HEK293 (cell line): ENCODE results near the gene TMPRSS12.
"Not testable (repeated sequence)": the region's sequence is repeated elsewhere in the genome, so short reads cannot be mapped to it uniquely, and the experiment has no call there.

ENCODE experiments used
- CTCF ChIA-PET: fragments of 350-600 bp; formaldehyde crosslinking; extraction: SDS; loops from one replicate; lab custom pipeline; 2021; ENCODE audit warnings: antibody characterized with exemption; lab: Yijun Ruan, JAX
- POLR2A ChIA-PET: fragments of 300-600 bp; formaldehyde crosslinking; extraction: SDS; loops from one replicate; lab custom pipeline; 2020; ENCODE audit warnings: antibody characterized with exemption, inconsistent platforms; lab: Yijun Ruan, JAX
- H3K27ac ChIP-seq: fragments of 200-500 bp; sonication (Bioruptor generic); 2 replicates; pipeline ENCODE4 v1.5.1; 2014; ENCODE audit warnings: low read depth, low read length, control low read depth, inconsistent platforms; ENCODE audit errors: extremely low read depth
- H3K36me3 ChIP-seq, 2 experiments: fragments of 200-500 bp in 1 of 2; sonication (Bioruptor generic) in 1 of 2; 1 replicate in 1 of 2; 2 replicates in 1 of 2; pipeline ENCODE4 v1.5.1; 2014 to 2017; ENCODE audit warnings: inconsistent platforms in 2 of 2, low read length in 2 of 2; ENCODE audit not compliant: control insufficient read depth in 2 of 2, insufficient read depth in 1 of 2
- H3K4me1 ChIP-seq: fragments of 200-500 bp; sonication (Bioruptor generic); 2 replicates; pipeline ENCODE4 v1.5.1; 2014; ENCODE audit warnings: mild to moderate bottlenecking, low read length, inconsistent platforms; ENCODE audit not compliant: control insufficient read depth, insufficient read depth
- H3K4me3 ChIP-seq: 2 replicates; pipeline ENCODE4 v1.5.1; 2011; ENCODE audit warnings: low read depth, mild to moderate bottlenecking, control low read depth, low read length, moderate library complexity
- H3K9me3 ChIP-seq: fragments of 200-500 bp; sonication (Bioruptor generic); 2 replicates; pipeline ENCODE4 v1.5.1; 2014; ENCODE audit warnings: low read depth, low read length, inconsistent platforms; ENCODE audit not compliant: control insufficient read depth, insufficient read depth
- ATF2 ChIP-seq: fragments of 450-650 bp; formaldehyde crosslinking; IDR thresholded peaks from 2 replicates; pipeline ENCODE4 v1.5.1; 2016; ENCODE audit warnings: missing biosample characterization, missing genetic modification characterization, low read depth
- GLI2 ChIP-seq: fragments of 450-650 bp; formaldehyde crosslinking; IDR thresholded peaks from 2 replicates; pipeline ENCODE4; 2017; ENCODE audit warnings: missing biosample characterization, missing genetic modification characterization, low read depth, borderline replicate concordance
- HIC1 ChIP-seq: fragments of 450-650 bp; formaldehyde crosslinking; IDR thresholded peaks from 2 replicates; pipeline ENCODE4 v1.5.1; 2016; ENCODE audit warnings: missing biosample characterization, missing genetic modification characterization
- HOXA7 ChIP-seq: sonication (generic); formaldehyde crosslinking; IDR thresholded peaks from 2 replicates; pipeline ENCODE4 v1.8.1; 2022; ENCODE audit warnings: missing genetic modification reagents, borderline replicate concordance
- HOXC10 ChIP-seq: sonication (generic); formaldehyde crosslinking; IDR thresholded peaks from 2 replicates; pipeline ENCODE4 v1.8.1; 2023; ENCODE audit warnings: mild to moderate bottlenecking, missing genetic modification reagents
- MZF1 ChIP-seq: fragments of 450-650 bp; formaldehyde crosslinking; IDR thresholded peaks from 2 replicates; pipeline ENCODE4 v1.5.1; 2017; ENCODE audit warnings: missing biosample characterization, missing genetic modification characterization, borderline replicate concordance
- REPIN1 ChIP-seq: fragments of 450-650 bp; formaldehyde crosslinking; IDR thresholded peaks from 2 replicates; pipeline ENCODE4 v1.5.1; 2017; ENCODE audit warnings: missing biosample characterization, missing genetic modification characterization, low read depth
- SALL2 ChIP-seq: fragments of 450-650 bp; formaldehyde crosslinking; IDR thresholded peaks from 2 replicates; pipeline ENCODE4 v1.5.0; 2017; ENCODE audit warnings: missing biosample characterization, mild to moderate bottlenecking, missing genetic modification characterization, borderline replicate concordance
- ZBTB1 ChIP-seq: fragments of 450-650 bp; formaldehyde crosslinking; IDR thresholded peaks from 2 replicates; pipeline ENCODE4 v1.5.1; 2016; ENCODE audit warnings: missing biosample characterization, missing genetic modification characterization
- ZBTB8A ChIP-seq: fragments of 450-650 bp; formaldehyde crosslinking; IDR thresholded peaks from 2 replicates; pipeline ENCODE4 v1.5.1; 2016; ENCODE audit warnings: missing biosample characterization, missing genetic modification characterization
- ZFP69B ChIP-seq: fragments of 450-650 bp; formaldehyde crosslinking; IDR thresholded peaks from 2 replicates; pipeline ENCODE4 v1.5.1; 2016; ENCODE audit warnings: missing biosample characterization, missing genetic modification characterization
- ZNF133 ChIP-seq: fragments of 450-650 bp; formaldehyde crosslinking; IDR thresholded peaks from 2 replicates; pipeline ENCODE4 v1.5.1; 2016; ENCODE audit warnings: missing biosample characterization, missing genetic modification characterization
- ZNF174 ChIP-seq: fragments of 450-650 bp; formaldehyde crosslinking; IDR thresholded peaks from 2 replicates; pipeline ENCODE4 v1.5.0; 2017; ENCODE audit warnings: missing biosample characterization, mild to moderate bottlenecking, missing genetic modification characterization
- ZNF184 ChIP-seq: fragments of 450-650 bp; IDR thresholded peaks from 2 replicates; pipeline ENCODE4 v1.5.1; 2018; ENCODE audit warnings: missing biosample characterization, mild to moderate bottlenecking, missing genetic modification characterization
- ZNF416 ChIP-seq: fragments of 450-650 bp; formaldehyde crosslinking; IDR thresholded peaks from 2 replicates; pipeline ENCODE4 v1.5.1; 2016; ENCODE audit warnings: missing biosample characterization, missing genetic modification characterization
- ZNF549 ChIP-seq: fragments of 450-650 bp; IDR thresholded peaks from 2 replicates; pipeline ENCODE4 v1.5.1; 2018; ENCODE audit warnings: missing biosample characterization, missing genetic modification characterization, mild to moderate bottlenecking, inconsistent platforms, moderate library complexity
- ZNF837 ChIP-seq: fragments of 450-650 bp; formaldehyde crosslinking; IDR thresholded peaks from 2 replicates; pipeline ENCODE4 v1.5.1; 2016; ENCODE audit warnings: missing biosample characterization, missing genetic modification characterization
- TF ChIP-seq, protein P1 (sequence below): fragments of 450-650 bp; formaldehyde crosslinking; conservative IDR thresholded peaks from 2 replicates; pipeline ENCODE4 v1.5.1; 2016; ENCODE audit warnings: low read depth, missing biosample characterization, missing genetic modification characterization

TMPRSS12 gene

GRCh38 chr12:50803230-50803875, 39.4 kb upstream of the TMPRSS12 start:
- TF ChIP-seq ATF2 (tag by site-specific recombination) (no peak), ZNF184 (peak; percentile 97)
- no peak overlapping the region for H3K27ac ChIP-seq
- POLR2A ChIA-PET = interaction anchor here (0.6 kb wide), 1 partner anchor 40 kb away, joined by 3 read pairs; the partner anchor contains the start of gene ATF1

DNA sequence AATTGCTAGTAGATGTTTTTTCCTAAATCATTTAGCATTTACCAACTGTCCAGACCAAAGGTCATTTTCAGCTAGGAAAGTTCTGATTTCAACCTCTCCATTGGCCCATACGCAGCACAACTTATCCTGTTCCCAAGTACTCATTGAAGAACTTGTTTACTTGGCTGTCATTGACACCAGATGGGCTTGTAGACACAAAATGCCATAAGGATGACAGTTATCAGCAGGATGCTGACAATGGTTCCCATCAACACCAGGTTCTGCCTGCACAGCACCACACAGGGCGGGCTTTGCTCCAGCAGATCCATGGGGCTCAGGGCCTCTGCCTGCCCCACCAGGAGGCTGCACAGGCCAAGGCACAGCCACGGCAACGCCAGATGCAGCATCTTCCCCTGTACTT, 36.5 kb upstream of the TMPRSS12 start:
- TF ChIP-seq SALL2 (tag by site-specific recombination) (no peak), ZBTB8A (tag by site-specific recombination) (no peak), ZNF549 (no peak), REPIN1 (tag by site-specific recombination) (no peak), ZFP69B (tag by site-specific recombination) (no peak), ZNF416 (tag by site-specific recombination) (no peak), ZNF174 (no peak), HOXA7 (no peak), ZNF133 (tag by site-specific recombination) (no peak), HOXC10 (CRISPR knock-in tag) (no peak), MZF1 (tag by site-specific recombination) (no peak), ZNF837 (tag by site-specific recombination) (no peak), ZBTB1 (tag by site-specific recombination) (no peak), GLI2 (tag by site-specific recombination) (no peak), HIC1 (tag by site-specific recombination) (no peak)
- TF ChIP-seq, protein P1, sequence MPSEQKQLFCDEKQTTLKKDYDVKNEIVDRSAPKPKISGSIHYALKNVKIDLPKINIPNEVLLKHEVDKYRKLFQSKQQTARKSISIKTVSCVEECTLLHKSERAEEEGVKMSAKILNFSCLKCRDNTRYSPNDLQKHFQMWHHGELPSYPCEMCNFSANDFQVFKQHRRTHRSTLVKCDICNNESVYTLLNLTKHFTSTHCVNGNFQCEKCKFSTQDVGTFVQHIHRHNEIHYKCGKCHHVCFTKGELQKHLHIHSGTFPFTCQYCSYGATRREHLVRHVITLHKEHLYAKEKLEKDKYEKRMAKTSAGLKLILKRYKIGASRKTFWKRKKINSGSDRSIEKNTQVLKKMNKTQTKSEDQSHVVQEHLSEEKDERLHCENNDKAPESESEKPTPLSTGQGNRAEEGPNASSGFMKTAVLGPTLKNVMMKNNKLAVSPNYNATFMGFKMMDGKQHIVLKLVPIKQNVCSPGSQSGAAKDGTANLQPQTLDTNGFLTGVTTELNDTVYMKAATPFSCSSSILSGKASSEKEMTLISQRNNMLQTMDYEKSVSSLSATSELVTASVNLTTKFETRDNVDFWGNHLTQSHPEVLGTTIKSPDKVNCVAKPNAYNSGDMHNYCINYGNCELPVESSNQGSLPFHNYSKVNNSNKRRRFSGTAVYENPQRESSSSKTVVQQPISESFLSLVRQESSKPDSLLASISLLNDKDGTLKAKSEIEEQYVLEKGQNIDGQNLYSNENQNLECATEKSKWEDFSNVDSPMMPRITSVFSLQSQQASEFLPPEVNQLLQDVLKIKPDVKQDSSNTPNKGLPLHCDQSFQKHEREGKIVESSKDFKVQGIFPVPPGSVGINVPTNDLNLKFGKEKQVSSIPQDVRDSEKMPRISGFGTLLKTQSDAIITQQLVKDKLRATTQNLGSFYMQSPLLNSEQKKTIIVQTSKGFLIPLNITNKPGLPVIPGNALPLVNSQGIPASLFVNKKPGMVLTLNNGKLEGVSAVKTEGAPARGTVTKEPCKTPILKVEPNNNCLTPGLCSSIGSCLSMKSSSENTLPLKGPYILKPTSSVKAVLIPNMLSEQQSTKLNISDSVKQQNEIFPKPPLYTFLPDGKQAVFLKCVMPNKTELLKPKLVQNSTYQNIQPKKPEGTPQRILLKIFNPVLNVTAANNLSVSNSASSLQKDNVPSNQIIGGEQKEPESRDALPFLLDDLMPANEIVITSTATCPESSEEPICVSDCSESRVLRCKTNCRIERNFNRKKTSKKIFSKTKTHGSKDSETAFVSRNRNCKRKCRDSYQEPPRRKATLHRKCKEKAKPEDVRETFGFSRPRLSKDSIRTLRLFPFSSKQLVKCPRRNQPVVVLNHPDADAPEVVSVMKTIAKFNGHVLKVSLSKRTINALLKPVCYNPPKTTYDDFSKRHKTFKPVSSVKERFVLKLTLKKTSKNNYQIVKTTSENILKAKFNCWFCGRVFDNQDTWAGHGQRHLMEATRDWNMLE (tag by site-specific recombination) = no peak
- ChIA-PET POLR2A (interaction anchor here (0.7 kb wide), 1 partner anchor 18 kb away, joined by 4 read pairs; no protein-coding TSS in a partner anchor), CTCF (no interaction called here)
- no peak overlapping the region for H3K4me3 ChIP-seq
- no peaks in the 10 kb centered on the region for H3K9me3 ChIP-seq
- no peak overlapping the region for H3K27ac ChIP-seq
- no peaks in the 10 kb centered on the region for H3K4me1 ChIP-seq
- peaks cover 8 to 16% of the 10 kb centered on the region in 2 experiments; a peak in 2 of 3 replicates for H3K36me3 ChIP-seq

More at GRCh38 chr12:50803230-50803875, 39.4 kb upstream of the TMPRSS12 start:
- CTCF ChIA-PET = no interaction called here
- Histone ChIP-seq H3K36me3 (peaks cover 6 to 21% of the 10 kb centered on the region in 2 experiments; a peak in 2 of 3 replicates), H3K4me1 (no peaks in the 10 kb centered on the region), H3K4me3 (no peak overlapping the region), H3K9me3 (no peaks in the 10 kb centered on the region)

- H3K9me3 ChIP-seq, CTCF ChIA-PET, H3K4me1 ChIP-seq, H3K4me3 ChIP-seq, POLR2A ChIA-PET, H3K27ac ChIP-seq: not testable (repeated sequence)
- peaks cover 18 to 26% of the 10 kb centered on the region in 2 experiments for H3K36me3 ChIP-seq
Measured at GRCh38 chr12:50809131-50809530, 33.6 kb upstream of the TMPRSS12 start.
